ENCODE results near the gene IGF2. TPM values are rescaled to one million over a fixed set of nuclear protein-coding genes. Genes with fewer than 3 reads are reported as not detected.
A peak's percentile ranks its signal among the peaks of the same experiment; 100 is the strongest.

The IGF2 gene
- total RNA-seq, 1 donor from 2014 or later, result 8.8 TPM

DNA sequence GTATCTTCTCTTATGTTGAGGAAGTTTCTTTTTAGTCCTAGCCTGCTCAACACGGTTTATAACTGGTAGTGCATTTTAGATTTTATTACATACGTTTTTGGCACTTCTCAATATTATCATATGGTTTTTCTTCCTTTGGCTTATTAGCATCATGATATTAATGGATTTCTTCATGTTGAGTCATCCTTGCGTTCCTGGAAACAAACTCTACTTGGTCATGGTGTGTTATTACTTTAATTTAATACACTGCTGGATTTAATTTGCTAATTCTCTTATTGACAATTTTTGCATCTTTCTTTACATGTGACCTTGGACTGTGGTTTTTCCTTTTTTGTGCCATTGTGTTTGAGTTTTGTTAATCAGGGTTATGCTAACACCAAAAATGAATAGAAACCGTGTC is 20.5 kb downstream of the IGF2 start:
- Histone ChIP-seq H3K27me3 (peaks cover 16% of the 10 kb centered on the region), H3K27ac (no peak overlapping the region), H3K4me3 (no peak overlapping the region), H3K9me3 (no peaks in the 10 kb centered on the region), H3K36me3 (no peaks in the 10 kb centered on the region), H3K4me1 (no peaks in the 10 kb centered on the region)
- intact Hi-C loops (cut with DNase I), result no loop called here
- TF ChIP-seq, protein P1, sequence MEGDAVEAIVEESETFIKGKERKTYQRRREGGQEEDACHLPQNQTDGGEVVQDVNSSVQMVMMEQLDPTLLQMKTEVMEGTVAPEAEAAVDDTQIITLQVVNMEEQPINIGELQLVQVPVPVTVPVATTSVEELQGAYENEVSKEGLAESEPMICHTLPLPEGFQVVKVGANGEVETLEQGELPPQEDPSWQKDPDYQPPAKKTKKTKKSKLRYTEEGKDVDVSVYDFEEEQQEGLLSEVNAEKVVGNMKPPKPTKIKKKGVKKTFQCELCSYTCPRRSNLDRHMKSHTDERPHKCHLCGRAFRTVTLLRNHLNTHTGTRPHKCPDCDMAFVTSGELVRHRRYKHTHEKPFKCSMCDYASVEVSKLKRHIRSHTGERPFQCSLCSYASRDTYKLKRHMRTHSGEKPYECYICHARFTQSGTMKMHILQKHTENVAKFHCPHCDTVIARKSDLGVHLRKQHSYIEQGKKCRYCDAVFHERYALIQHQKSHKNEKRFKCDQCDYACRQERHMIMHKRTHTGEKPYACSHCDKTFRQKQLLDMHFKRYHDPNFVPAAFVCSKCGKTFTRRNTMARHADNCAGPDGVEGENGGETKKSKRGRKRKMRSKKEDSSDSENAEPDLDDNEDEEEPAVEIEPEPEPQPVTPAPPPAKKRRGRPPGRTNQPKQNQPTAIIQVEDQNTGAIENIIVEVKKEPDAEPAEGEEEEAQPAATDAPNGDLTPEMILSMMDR (IDR thresholded peaks at IDR 0.05), result no peak
- ATAC-seq (no peak), DNase-seq (no peak)

DNA sequence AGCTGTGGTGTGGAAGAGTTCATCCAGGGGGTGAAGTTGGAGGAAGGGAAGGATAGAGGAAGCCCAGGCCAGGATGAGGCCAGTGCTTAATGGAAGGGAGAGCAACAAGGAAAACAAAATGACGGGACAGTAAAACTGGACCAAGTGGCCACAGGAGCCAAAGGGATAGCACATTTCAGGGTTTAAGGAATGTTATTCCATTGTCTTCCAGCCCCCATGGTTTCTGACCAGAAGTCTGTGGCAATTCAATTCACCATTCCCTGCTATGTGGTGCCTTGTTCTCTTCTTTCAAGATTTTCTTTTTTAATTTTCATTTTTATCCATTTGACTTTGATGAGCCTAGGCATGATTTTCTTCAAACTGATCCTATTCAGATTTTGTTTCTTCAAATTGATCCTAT is 22.5 kb downstream of the IGF2 start:
- no peak overlapping the region for H3K4me3 ChIP-seq
- H3K27me3 ChIP-seq, result peaks cover 15% of the 10 kb centered on the region
- TF ChIP-seq, protein P1 (IDR thresholded peaks at IDR 0.05), result no peak
- no peak overlapping the region for H3K27ac ChIP-seq
- intact Hi-C loops (cut with DNase I), result no loop called here
- no peaks in the 10 kb centered on the region for H3K9me3 ChIP-seq
- DNase-seq (no peak), ATAC-seq (no peak)
- H3K4me1 ChIP-seq, result no peaks in the 10 kb centered on the region
- no peaks in the 10 kb centered on the region for H3K36me3 ChIP-seq

DNA sequence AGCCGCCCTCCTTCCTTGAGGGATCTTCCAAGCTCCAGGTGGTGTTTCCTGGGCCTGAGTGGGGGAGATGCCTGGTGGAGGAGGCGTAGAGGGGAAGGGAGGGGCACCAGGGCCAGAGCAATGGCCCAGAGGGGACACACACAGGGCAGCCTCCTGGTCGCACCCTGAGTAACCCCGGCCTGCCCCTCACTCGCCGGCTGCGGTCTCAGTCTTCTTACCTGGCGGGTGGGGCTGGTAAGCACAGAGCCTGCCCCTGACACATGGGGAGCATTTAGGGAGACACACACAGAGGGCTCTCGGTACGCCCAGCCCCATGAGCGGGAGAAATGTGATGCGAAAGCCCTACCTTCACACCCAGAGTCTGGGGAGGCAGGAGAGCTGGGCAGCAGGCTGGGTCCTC is 23.9 kb downstream of the IGF2 start:
- H3K4me1 ChIP-seq, result no peaks in the 10 kb centered on the region
- H3K9me3 ChIP-seq, result no peaks in the 10 kb centered on the region
- no peaks in the 10 kb centered on the region for H3K36me3 ChIP-seq
- DNase-seq, result no peak
- TF ChIP-seq, protein P1 (IDR thresholded peaks at IDR 0.05), result no peak
- intact Hi-C loops (cut with DNase I), result no loop called here
- ATAC-seq, result no peak
- no peak overlapping the region for H3K4me3 ChIP-seq
- H3K27me3 ChIP-seq, result peaks cover 4% of the 10 kb centered on the region
- H3K27ac ChIP-seq, result no peak overlapping the region

DNA sequence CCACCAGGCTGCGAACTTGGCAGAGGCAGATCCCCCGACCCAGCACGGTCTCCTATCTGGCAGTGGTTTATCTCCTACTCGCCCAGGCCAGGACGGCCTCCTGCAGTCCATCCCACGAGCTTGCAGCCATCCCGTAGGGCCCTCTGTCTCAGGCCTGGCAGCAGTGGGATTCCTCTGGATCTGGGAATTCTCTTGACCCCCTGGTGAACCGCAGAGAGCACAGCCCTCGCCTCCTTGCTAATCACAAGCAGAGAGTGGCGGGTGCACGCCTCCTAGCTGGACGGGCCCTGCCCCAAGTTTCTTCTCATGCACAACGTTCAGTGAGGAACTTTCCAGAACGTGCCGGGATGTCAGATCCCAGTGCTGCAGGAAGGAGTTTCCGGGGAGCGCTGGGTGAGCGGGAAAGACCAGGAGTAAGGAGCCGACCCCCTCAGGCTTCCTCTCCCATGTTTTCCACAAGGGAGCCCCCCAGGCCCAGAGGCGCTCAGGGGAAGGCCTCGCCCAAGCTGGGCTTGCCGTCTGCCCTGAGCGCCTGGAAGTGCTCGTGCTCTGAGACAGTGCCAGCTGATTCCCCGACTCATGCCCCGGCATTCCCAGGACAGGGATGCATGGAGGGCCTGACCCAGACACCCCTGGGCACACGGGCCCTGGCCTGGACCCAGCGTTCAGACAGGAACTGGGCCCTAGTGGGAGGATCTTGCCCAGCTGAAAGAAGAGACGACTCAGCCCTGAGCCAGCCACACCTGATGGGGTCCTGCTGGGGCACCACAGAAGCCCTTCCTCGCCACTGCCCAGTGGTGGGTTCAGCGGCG is 24.6 kb downstream of the IGF2 start:
- Histone ChIP-seq H3K27me3 (no peaks in the 10 kb centered on the region), H3K27ac (no peak overlapping the region), H3K4me3 (no peak overlapping the region), H3K36me3 (no peaks in the 10 kb centered on the region), H3K9me3 (no peaks in the 10 kb centered on the region), H3K4me1 (peaks cover 3% of the 10 kb centered on the region)
- no peak for DNase-seq
- intact Hi-C loops (cut with DNase I), result no loop called here
- peak; percentile 28 for ATAC-seq
- TF ChIP-seq, protein P1 (IDR thresholded peaks at IDR 0.05), result no peak

DNA sequence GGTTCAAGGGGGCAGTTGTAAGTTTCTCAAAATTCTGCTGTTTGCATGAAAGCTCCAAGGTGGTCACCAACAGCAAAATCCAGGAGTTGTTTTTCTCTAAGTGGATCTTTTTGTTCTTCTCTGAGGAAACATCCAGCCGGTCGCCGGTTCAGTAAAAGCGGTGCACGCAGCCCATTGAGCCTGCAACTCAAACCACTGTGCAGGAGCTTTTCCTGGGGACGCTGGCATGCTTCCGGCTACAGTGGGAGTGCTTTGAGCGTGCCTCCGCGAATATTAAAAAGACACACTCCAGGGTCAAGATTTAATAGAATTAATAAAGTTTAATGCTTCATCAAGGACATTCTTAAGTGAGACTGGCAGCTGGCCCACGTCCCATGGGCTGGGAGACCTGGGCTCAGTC is 25.4 kb downstream of the IGF2 start:
- TF ChIP-seq, protein P1 (IDR thresholded peaks at IDR 0.05), result no peak
- Histone ChIP-seq H3K27ac (no peak overlapping the region), H3K4me3 (no peak overlapping the region), H3K9me3 (no peaks in the 10 kb centered on the region), H3K27me3 (no peaks in the 10 kb centered on the region), H3K36me3 (no peaks in the 10 kb centered on the region), H3K4me1 (peaks cover 6% of the 10 kb centered on the region)
- ATAC-seq (no peak), DNase-seq (no peak)
- intact Hi-C loops (cut with DNase I), result no loop called here
